Measurements from ENCODE around the gene PPM1J. TPM values are rescaled to one million over a fixed set of nuclear protein-coding genes. Genes with fewer than 3 reads are reported as not detected.

PPM1J gene
- total and polyA plus RNA-seq, 8 donors, result 0.20 to 1.6 (median 0.87) TPM

GRCh38 chr1:112694363-112694929 is 20.7 kb downstream of the PPM1J start:
- intact Hi-C loops (cut with DNase I), result no loop called here
- TF ChIP-seq CTCF (IDR thresholded peaks at IDR 0.05), result no peak
- 90 to 94% methylated on average over 15 of the region's 15 CpGs for WGBS, 2 donors

GRCh38 chr1:112693821-112694220 is 21.3 kb downstream of the PPM1J start:
- Histone ChIP-seq H3K9me3 (no peaks in the 10 kb centered on the region), H3K36me3 (peaks cover 3 to 41% (median 12%) of the 10 kb centered on the region in 3 donors), H3K4me3 (no peak overlapping the region), H3K27ac (no peak overlapping the region), H3K27me3 (no peaks in the 10 kb centered on the region), H3K4me1 (peaks cover 0 to 6% (median 0%) of the 10 kb centered on the region in 3 donors)
- TF ChIP-seq CTCF (IDR thresholded peaks at IDR 0.05), result no peak
- 89 to 98% methylated on average over 6 of the region's 6 CpGs for WGBS, 2 donors
- DNase-seq, result no peak
- intact Hi-C loops (cut with DNase I), result no loop called here
- no peak for FAIRE-seq
- no peak for ATAC-seq

More at GRCh38 chr1:112694363-112694929, 20.7 kb downstream of the PPM1J start:
- Histone ChIP-seq H3K9me3 (no peaks in the 10 kb centered on the region), H3K4me3 (no peak overlapping the region), H3K36me3 (peaks cover 3 to 39% (median 12%) of the 10 kb centered on the region in 3 donors), H3K4me1 (peaks cover 0 to 13% (median 0%) of the 10 kb centered on the region in 3 donors), H3K27ac (no peak overlapping the region), H3K27me3 (no peaks in the 10 kb centered on the region)
- FAIRE-seq (no peak), DNase-seq (peak in 1 of 6 donors; percentile 5), ATAC-seq (no peak)

DNA sequence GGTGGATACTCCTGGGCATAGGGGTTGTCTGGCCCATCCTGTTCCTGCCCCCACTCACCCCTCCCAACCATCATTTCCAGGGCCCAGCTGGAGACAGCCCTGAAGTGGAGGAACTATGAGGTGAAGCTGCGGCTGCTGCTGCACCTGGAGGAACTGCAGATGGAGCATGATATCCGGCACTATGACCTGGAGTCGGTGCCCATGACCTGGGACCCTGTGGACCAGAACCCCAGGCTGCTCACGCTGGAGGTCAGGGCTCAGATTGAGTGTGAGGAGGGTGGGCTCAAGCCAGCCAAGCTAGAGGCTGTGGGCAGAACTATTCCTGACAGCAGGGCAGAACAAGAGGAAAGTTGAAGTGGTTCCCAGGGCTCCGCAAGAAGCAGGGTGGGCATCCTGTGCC is 22.5 kb downstream of the PPM1J start:
- FAIRE-seq (no peak), ATAC-seq (no peak), DNase-seq (no peak)
- no peak overlapping the region for H3K27ac ChIP-seq
- TF ChIP-seq CTCF (IDR thresholded peaks at IDR 0.05), result no peak
- intact Hi-C loops (cut with DNase I), result no loop called here
- H3K36me3 ChIP-seq, result peaks cover 3 to 41% (median 10%) of the 10 kb centered on the region in 3 donors
- 90 to 97% methylated on average over 5 of the region's 5 CpGs for WGBS, 2 donors
- no peak overlapping the region for H3K4me3 ChIP-seq
- H3K9me3 ChIP-seq, result no peaks in the 10 kb centered on the region
- no peaks in the 10 kb centered on the region for H3K27me3 ChIP-seq
- H3K4me1 ChIP-seq, result no peaks in the 10 kb centered on the region

DNA sequence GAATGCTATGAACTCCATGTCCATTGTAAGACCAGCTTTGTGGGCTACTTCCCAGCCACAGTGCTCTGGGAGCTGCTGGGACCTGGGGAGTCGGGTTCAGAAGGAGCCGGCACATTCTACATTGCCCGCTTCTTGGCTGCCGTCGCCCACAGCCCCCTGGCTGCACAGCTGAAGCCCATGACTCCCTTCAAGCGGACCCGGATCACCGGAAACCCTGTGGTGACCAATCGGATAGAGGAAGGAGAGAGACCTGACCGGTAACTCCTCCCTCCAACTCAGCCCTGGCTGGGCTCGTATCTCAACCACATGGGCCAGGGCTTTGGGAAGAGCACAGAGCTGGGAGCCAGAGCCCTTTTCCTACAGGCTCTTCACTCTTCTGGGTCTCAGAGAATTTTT is 25.3 kb downstream of the PPM1J start:
- no peaks in the 10 kb centered on the region for H3K4me1 ChIP-seq
- no peaks in the 10 kb centered on the region for H3K9me3 ChIP-seq
- FAIRE-seq (no peak), DNase-seq (peak in 1 of 6 donors; percentile 50), ATAC-seq (no peak)
- 93 to 96% methylated on average over 11 of the region's 11 CpGs for WGBS, 2 donors
- TF ChIP-seq CTCF (IDR thresholded peaks at IDR 0.05), result no peak
- no peak overlapping the region for H3K27ac ChIP-seq
- H3K27me3 ChIP-seq, result no peaks in the 10 kb centered on the region
- no peak overlapping the region for H3K4me3 ChIP-seq
- peaks cover 3 to 29% (median 9%) of the 10 kb centered on the region in 3 donors for H3K36me3 ChIP-seq
- intact Hi-C loops (cut with DNase I), result no loop called here

GRCh38 chr1:112689196-112689841 is 25.8 kb downstream of the PPM1J start:
- intact Hi-C loops (cut with DNase I), result no loop called here
- H3K9me3 ChIP-seq, result no peaks in the 10 kb centered on the region
- FAIRE-seq (no peak), ATAC-seq (no peak), DNase-seq (no peak)
- H3K36me3 ChIP-seq, result peaks cover 3 to 23% (median 9%) of the 10 kb centered on the region in 3 donors
- TF ChIP-seq CTCF (IDR thresholded peaks at IDR 0.05), result no peak
- no peak overlapping the region for H3K4me3 ChIP-seq
- 94 to 95% methylated on average over 9 of the region's 9 CpGs for WGBS, 2 donors
- no peak overlapping the region for H3K27ac ChIP-seq
- no peaks in the 10 kb centered on the region for H3K4me1 ChIP-seq
- no peaks in the 10 kb centered on the region for H3K27me3 ChIP-seq

All from pancreas (tissue), 10 donors.